ENCODE data around the gene ACTR5.

Gene ACTR5

DNA sequence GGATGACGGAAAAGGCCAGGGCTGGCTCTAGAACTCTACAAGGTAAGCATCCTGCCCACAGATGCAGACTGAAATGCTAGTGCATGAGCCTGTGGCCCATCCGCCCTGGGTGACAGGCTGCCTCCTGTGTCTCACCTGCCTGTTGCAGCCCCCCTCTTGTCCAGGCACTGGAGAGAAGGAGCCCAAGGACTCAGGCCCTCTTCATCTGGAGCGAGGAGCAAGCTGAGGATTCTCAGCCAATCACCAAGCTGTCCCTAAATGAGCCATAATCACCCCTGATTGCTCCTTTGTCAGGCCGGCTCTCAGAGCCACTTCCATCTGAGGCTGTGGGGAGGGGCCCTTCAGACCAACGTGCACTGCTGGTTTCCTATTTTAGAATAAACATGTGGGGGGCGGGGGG is 34.0 kb upstream of the ACTR5 start:
- DNase-seq (ENCODE audit: low read depth), result no peak
- no peak overlapping the region for H3K4me3 ChIP-seq (ENCODE audit: low read length)
- TF ChIP-seq, protein P1, sequence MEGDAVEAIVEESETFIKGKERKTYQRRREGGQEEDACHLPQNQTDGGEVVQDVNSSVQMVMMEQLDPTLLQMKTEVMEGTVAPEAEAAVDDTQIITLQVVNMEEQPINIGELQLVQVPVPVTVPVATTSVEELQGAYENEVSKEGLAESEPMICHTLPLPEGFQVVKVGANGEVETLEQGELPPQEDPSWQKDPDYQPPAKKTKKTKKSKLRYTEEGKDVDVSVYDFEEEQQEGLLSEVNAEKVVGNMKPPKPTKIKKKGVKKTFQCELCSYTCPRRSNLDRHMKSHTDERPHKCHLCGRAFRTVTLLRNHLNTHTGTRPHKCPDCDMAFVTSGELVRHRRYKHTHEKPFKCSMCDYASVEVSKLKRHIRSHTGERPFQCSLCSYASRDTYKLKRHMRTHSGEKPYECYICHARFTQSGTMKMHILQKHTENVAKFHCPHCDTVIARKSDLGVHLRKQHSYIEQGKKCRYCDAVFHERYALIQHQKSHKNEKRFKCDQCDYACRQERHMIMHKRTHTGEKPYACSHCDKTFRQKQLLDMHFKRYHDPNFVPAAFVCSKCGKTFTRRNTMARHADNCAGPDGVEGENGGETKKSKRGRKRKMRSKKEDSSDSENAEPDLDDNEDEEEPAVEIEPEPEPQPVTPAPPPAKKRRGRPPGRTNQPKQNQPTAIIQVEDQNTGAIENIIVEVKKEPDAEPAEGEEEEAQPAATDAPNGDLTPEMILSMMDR (conservative IDR thresholded peaks at IDR 0.05; ENCODE audit: low read depth, low read length), result no peak

DNA sequence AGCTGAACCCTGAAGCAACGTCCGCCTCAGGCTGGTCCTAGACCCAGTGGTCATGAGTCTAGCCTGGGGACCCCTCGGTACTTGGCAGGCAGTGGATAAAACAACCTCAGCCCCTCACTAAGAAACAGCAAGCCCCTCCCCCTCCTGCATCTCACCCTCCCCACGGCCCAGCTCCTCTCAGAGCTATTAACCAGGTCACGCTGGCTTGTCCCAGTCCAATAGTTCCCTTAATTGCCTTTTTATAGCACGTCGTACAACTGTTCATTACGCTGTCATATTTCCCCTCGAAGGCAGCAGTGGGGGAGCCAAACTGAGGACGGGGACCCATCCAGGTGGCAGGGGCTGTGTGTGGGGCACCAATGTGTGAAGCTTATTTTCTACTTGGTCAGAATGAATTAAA is 32.6 kb upstream of the ACTR5 start:
- DNase-seq (ENCODE audit: low read depth), result no peak
- TF ChIP-seq, protein P1 (conservative IDR thresholded peaks at IDR 0.05; ENCODE audit: low read depth, low read length), result no peak
- no peak overlapping the region for H3K4me3 ChIP-seq (ENCODE audit: low read length)

DNA sequence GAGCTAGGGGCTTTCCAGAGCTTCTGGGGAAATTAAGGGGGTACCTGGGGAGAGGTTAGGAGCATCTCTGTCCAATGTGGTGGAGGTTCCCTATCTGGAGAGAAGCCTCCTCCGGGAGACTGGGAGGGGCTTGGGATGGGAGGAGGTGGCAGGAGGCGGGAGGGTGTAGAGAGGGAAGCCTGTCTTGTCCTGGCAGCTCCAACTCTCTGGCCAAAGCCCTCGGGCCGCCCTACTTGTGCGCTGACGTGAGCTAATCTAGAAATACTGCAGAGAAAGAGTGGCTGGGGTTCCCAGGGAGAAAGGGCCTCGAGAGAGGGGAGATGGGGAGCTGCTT is 25.6 kb upstream of the ACTR5 start:
- DNase-seq (ENCODE audit: low read depth), result no peak
- no peak overlapping the region for H3K4me3 ChIP-seq (ENCODE audit: low read length)
- TF ChIP-seq, protein P1 (conservative IDR thresholded peaks at IDR 0.05; ENCODE audit: low read depth, low read length), result no peak

DNA sequence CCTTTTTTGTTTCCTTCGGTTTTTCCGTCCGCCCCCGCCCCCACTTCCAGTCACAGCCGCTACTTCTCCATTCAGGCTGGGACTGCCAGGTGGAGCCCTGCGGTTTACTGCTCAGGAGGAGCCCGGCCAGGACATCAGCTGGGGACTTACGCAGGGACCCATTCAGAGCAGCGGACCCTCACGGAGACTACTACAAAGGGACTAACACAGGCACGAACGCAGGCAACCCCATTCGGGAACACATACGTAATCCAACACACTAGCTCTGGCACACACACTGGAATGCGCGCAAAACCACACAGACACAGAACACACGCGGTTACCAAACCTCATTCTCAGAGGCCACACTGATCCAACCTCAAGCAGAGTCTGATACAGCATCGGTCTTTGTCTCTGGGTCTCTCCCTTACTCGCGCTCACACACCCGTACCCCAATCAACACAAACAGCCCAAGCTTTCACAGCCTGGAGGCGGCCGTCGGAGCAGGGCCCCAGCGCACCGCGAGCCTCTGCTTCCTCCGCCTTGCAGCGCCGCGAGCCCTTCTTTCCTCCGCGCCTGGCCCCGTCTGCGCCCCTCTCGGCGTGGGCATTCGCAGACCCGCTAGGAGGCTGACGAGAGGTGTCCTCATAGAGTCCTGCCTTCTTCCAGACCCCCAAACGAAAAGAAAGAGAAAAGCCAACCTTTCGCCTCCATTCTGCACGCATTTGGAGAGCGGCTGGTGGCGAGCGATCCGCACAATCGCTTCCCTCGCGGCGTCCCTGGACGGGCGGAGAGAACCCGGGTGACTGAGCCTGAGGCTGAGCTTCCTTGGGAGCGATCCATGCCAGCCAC is 25.0 kb upstream of the ACTR5 start:
- DNase-seq (ENCODE audit: low read depth), result no peak
- no peak overlapping the region for H3K4me3 ChIP-seq (ENCODE audit: low read length)
- TF ChIP-seq, protein P1 (conservative IDR thresholded peaks at IDR 0.05; ENCODE audit: low read depth, low read length), result no peak

DNA sequence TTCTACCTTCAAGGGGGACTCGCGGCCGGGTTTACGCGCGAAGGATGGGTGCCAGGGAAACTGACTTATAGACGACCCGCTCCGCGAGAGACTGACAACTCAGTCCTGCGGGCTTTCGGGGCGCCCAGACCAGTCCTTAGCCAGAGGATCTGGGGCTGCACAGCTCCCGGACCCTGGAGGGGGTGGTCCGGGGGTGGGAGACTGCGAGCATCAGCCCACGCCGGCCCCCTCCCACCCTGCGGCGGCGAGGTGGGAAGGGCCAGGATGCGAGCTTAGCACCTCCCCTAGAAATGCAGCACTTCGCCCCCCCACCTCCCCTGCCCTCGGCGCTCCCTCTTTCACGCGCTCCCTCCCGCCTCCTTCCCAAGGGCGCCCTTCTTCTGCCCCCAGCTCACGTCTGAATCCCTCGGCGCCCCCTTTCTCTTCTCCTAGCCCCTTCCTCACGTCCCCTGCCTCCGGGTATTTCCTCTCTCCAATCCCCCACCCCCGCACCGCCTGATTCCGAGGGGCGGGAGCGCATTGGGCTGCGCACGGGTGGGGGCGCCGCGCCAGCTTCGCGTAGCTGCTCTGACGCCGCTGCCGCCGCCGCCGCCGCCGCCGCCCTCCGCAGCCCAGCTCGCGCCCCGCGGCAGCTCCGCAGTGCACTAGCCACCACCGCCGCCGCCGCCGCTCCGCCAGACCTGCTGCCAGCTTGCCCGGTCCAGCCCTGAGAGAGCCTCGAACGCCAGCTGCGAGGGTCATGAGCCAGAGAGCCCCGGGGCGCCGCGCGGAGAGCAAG is 24.2 kb upstream of the ACTR5 start, which contains the start of gene SLC32A1:
Gene SLC32A1 (plus strand): TSS at position 639 of the 778 bp plus-strand sequence. CDS start 239 bp downstream, outside the sequence.
- no peak within 1 kb of the TSS for H3K4me3 ChIP-seq (ENCODE audit: low read length)
- TF ChIP-seq, protein P1 (conservative IDR thresholded peaks at IDR 0.05; ENCODE audit: low read depth, low read length), result no peak
- DNase-seq (ENCODE audit: low read depth), result no peak

DNA sequence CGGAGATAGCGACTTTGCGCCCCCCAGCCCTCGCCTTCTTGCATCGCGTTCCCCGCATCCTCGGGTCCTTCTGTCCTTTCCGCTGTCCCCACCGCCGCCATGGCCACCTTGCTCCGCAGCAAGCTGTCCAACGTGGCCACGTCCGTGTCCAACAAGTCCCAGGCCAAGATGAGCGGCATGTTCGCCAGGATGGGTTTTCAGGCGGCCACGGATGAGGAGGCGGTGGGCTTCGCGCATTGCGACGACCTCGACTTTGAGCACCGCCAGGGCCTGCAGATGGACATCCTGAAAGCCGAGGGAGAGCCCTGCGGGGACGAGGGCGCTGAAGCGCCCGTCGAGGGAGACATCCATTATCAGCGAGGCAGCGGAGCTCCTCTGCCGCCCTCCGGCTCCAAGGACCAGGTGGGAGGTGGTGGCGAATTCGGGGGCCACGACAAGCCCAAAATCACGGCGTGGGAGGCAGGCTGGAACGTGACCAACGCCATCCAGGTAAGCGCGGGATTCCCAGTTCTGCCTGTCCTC is 23.6 kb upstream of the ACTR5 start:
- DNase-seq (ENCODE audit: low read depth), result no peak
- TF ChIP-seq, protein P1 (conservative IDR thresholded peaks at IDR 0.05; ENCODE audit: low read depth, low read length), result no peak
- no peak overlapping the region for H3K4me3 ChIP-seq (ENCODE audit: low read length)

Measured in retinal pigment epithelial cell (primary cell).